SK-N-SH treated with all-trans-retinoic acid at 6 μM for 48 hours (cell line): Measurements from ENCODE around the gene DUS2.

Experiments used
- ATAC-seq: fragments of 200-7000 bp; cut with Tn5 transposase; 3 replicates; pipeline ENCODE4 v1.9.1; 2020; ENCODE audit warnings: mild to moderate bottlenecking, moderate library complexity
- ARNTL ChIP-seq: fragments of 450-650 bp; formaldehyde crosslinking; IDR thresholded peaks from 2 replicates; pipeline ENCODE4 v1.5.0; 2020; ENCODE audit warnings: low read depth, mild to moderate bottlenecking, moderate library complexity, borderline replicate concordance
- BACH2 ChIP-seq: fragments of 250-450 bp; sonication (Bioruptor Pico); IDR thresholded peaks from 2 replicates; pipeline ENCODE4 v1.9.0; 2021; ENCODE audit warnings: mild to moderate bottlenecking, borderline replicate concordance
- CREB5 ChIP-seq: fragments of 250-450 bp; sonication (Bioruptor Pico); IDR thresholded peaks from 2 replicates; pipeline ENCODE4 v1.5.1; 2020; ENCODE audit warnings: low read depth, mild to moderate bottlenecking, moderate library complexity
- CSDC2 ChIP-seq: fragments of 250-450 bp; sonication (Bioruptor Pico); IDR thresholded peaks from 2 replicates; pipeline ENCODE4 v1.5.0; 2020; ENCODE audit warnings: mild to moderate bottlenecking, moderate library complexity
- CSRNP3 ChIP-seq: fragments of 250-450 bp; sonication (Bioruptor Pico); IDR thresholded peaks from 2 replicates; pipeline ENCODE4 v1.5.1; 2021; ENCODE audit warnings: mild to moderate bottlenecking, moderate library complexity
- ESRRG ChIP-seq: fragments of 250-450 bp; sonication (Bioruptor Pico); IDR thresholded peaks from 2 replicates; pipeline ENCODE4 v1.6.1; 2021; ENCODE audit warnings: mild to moderate bottlenecking
- GLIS3 ChIP-seq: fragments of 250-450 bp; sonication (Bioruptor Pico); IDR thresholded peaks from 2 replicates; pipeline ENCODE4 v1.5.0; 2020; ENCODE audit warnings: mild to moderate bottlenecking, moderate library complexity
- ISL1 ChIP-seq: fragments of 250-450 bp; sonication (Bioruptor Pico); IDR thresholded peaks from 2 replicates; pipeline ENCODE4 v2.1.2; 2022; ENCODE audit warnings: mild to moderate bottlenecking, moderate library complexity
- OSR1 ChIP-seq: fragments of 250-450 bp; sonication (Bioruptor Pico); IDR thresholded peaks from 2 replicates; pipeline ENCODE4 v1.8.0; 2022; ENCODE audit warnings: moderate library complexity, mild to moderate bottlenecking, inconsistent platforms
- PATZ1 ChIP-seq: fragments of 250-450 bp; sonication (Bioruptor Pico); IDR thresholded peaks from 2 replicates; pipeline ENCODE4 v1.8.0; 2020; ENCODE audit warnings: mild to moderate bottlenecking, moderate library complexity, borderline replicate concordance
- POU6F1 ChIP-seq: fragments of 250-450 bp; sonication (Bioruptor Pico); IDR thresholded peaks from 2 replicates; pipeline ENCODE4 v1.8.0; 2021; ENCODE audit warnings: low read depth, mild to moderate bottlenecking, moderate library complexity, borderline replicate concordance
- PPARA ChIP-seq: fragments of 250-450 bp; sonication (Bioruptor Pico); IDR thresholded peaks from 2 replicates; pipeline ENCODE4 v1.5.0; 2020; ENCODE audit warnings: mild to moderate bottlenecking, borderline replicate concordance
- RARB ChIP-seq: fragments of 250-450 bp; sonication (Bioruptor Pico); IDR thresholded peaks from 2 replicates; pipeline ENCODE4 v1.8.0; 2021; ENCODE audit warnings: mild to moderate bottlenecking, moderate library complexity
- SNAI2 ChIP-seq: fragments of 250-450 bp; sonication (Bioruptor Pico); IDR thresholded peaks from 2 replicates; pipeline ENCODE4 v1.5.0; 2020; ENCODE audit warnings: mild to moderate bottlenecking, moderate library complexity
- TCF4 ChIP-seq: fragments of 250-450 bp; sonication (Bioruptor Pico); IDR thresholded peaks from 2 replicates; pipeline ENCODE4 v1.8.0; 2021; ENCODE audit warnings: mild to moderate bottlenecking, moderate library complexity, borderline replicate concordance
- TOX ChIP-seq: fragments of 250-450 bp; sonication (Bioruptor Pico); IDR thresholded peaks from 2 replicates; pipeline ENCODE4 v1.8.0; 2021; ENCODE audit warnings: mild to moderate bottlenecking, moderate library complexity, borderline replicate concordance
- ZC3H10 ChIP-seq: fragments of 250-450 bp; sonication (Bioruptor Pico); IDR thresholded peaks from 2 replicates; pipeline ENCODE4 v1.5.1; 2021; ENCODE audit warnings: mild to moderate bottlenecking, moderate library complexity
- ZFP3 ChIP-seq: fragments of 250-450 bp; sonication (Bioruptor Pico); IDR thresholded peaks from 2 replicates; pipeline ENCODE4 v1.5.0; 2020; ENCODE audit warnings: mild to moderate bottlenecking, moderate library complexity
- ZFP30 ChIP-seq: fragments of 450-650 bp; formaldehyde crosslinking; IDR thresholded peaks from 2 replicates; pipeline ENCODE4 v1.5.0; 2022; ENCODE audit warnings: mild to moderate bottlenecking, moderate library complexity
- ZNF565 ChIP-seq: fragments of 450-650 bp; formaldehyde crosslinking; conservative IDR thresholded peaks from 2 replicates; pipeline ENCODE4 v1.5.0; 2020; ENCODE audit warnings: low read depth, mild to moderate bottlenecking, moderate library complexity
- ZNF8 ChIP-seq: fragments of 450-650 bp; formaldehyde crosslinking; IDR thresholded peaks from 2 replicates; pipeline ENCODE4 v1.5.0; 2020; ENCODE audit warnings: mild to moderate bottlenecking, moderate library complexity

The DUS2 gene

GRCh38 chr16:68046106-68046505 lies 23.0 kb downstream of the DUS2 start (continued):
- TF ChIP-seq BACH2: no peak
- TF ChIP-seq, all 23 proteins: peak for 0

GRCh38 chr16:68047987-68048386 lies 24.9 kb downstream of the DUS2 start:
- TF ChIP-seq ZFP3 (CRISPR knock-in tag) (no peak), RARB (CRISPR knock-in tag) (no peak), ZNF565 (no peak), POU6F1 (CRISPR knock-in tag) (no peak), ZC3H10 (CRISPR knock-in tag) (no peak), OSR1 (CRISPR knock-in tag) (no peak), GLIS3 (CRISPR knock-in tag) (no peak)
- TF ChIP-seq, all 23 proteins: peak for 0
- ATAC-seq: no peak

- no peak for ATAC-seq
- TF ChIP-seq CREB5 (CRISPR knock-in tag) (no peak), ZFP3 (CRISPR knock-in tag) (no peak), ZC3H10 (CRISPR knock-in tag) (no peak)
These were observed 26.4 kb downstream of the DUS2 start for GRCh38 chr16:68049449-68049848.

GRCh38 chr16:68055395-68055794 lies 32.3 kb downstream of the DUS2 start:
- no peak for TF ChIP-seq BACH2
- TF ChIP-seq TOX (CRISPR knock-in tag): no peak
- no peak for TF ChIP-seq GLIS3 (CRISPR knock-in tag)
- no peak for TF ChIP-seq RARB (CRISPR knock-in tag)
- TF ChIP-seq CREB5 (CRISPR knock-in tag): no peak
- no peak for TF ChIP-seq CSDC2
- TF ChIP-seq SNAI2 (CRISPR knock-in tag): no peak
- no peak for TF ChIP-seq ARNTL (CRISPR knock-in tag)
- TF ChIP-seq ZFP3 (CRISPR knock-in tag): no peak
- no peak for TF ChIP-seq ZFP30 (CRISPR knock-in tag)
- no peak for TF ChIP-seq POU6F1 (CRISPR knock-in tag)
- TF ChIP-seq PATZ1 (CRISPR knock-in tag): no peak
- no peak for TF ChIP-seq ESRRG (CRISPR knock-in tag)
- ATAC-seq: no peak

GRCh38 chr16:68059804-68060203 lies 36.7 kb downstream of the DUS2 start:
- TF ChIP-seq CSRNP3: no peak
- TF ChIP-seq ISL1 (CRISPR knock-in tag): no peak
- no peak for TF ChIP-seq ESRRG (CRISPR knock-in tag)
- TF ChIP-seq SNAI2 (CRISPR knock-in tag): no peak
- no peak for TF ChIP-seq OSR1 (CRISPR knock-in tag)
- TF ChIP-seq ZNF8 (CRISPR knock-in tag): no peak
- no peak for TF ChIP-seq POU6F1 (CRISPR knock-in tag)
- TF ChIP-seq TCF4: no peak
- no peak for TF ChIP-seq GLIS3 (CRISPR knock-in tag)
- TF ChIP-seq ZFP3 (CRISPR knock-in tag): no peak
- TF ChIP-seq TOX (CRISPR knock-in tag): no peak
- TF ChIP-seq PPARA (CRISPR knock-in tag): no peak
- no peak for TF ChIP-seq ARNTL (CRISPR knock-in tag)
- TF ChIP-seq BACH2: no peak
- TF ChIP-seq ZNF565: no peak
- no peak for TF ChIP-seq ZC3H10 (CRISPR knock-in tag)
- no peak for ATAC-seq
